CD4-positive, alpha-beta T cell treated with Interleukin-17A for 4 hours (primary cell): ENCODE data around the gene C2orf49.

ENCODE experiments used
- DNase-seq: peaks from one replicate; pipeline ENCODE4 v3.0.0-alpha.2; 2020; ENCODE audit warnings: mixed read lengths

Gene C2orf49

DNA sequence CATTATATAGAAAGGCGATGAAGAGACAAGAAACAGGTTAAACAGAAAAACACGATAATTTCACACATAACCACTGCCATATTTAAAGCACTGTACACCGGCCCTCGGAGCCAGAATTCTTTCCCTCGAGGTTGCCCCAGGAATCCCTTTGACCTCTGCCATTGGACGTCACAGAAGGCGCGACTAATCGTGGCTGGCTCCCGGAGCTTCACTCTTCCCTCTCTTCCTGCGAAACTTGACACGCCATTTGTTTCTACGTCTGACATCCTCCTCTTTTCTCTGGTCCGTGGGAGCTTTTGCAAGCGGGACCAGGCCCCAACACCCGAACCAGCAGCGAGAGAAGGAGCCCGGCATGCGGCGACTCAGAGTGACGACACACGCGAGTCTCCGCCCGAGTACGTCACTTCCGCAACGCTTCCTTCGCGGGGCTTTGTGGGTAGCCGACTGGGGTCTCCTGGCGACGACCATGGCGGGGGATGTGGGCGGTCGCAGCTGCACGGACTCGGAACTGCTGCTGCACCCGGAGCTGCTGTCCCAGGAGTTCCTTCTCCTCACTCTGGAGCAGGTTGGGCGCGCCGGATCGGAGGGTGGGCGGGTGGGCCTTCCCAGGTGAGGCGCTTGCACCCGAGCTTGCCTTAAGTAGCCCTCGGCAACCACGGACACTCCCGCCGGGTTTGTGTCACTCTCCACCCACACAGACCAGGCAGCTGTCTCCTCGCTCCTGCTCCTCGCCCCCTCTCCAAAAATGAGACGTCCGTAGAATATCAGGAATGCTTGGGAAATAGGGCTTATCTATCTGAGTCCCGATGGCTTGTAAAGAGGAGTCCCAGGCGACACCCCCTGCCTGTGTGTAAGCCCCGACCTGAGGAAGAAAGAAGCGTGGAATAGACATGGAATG lies at the start of gene C2orf49:
C2orf49 (plus strand) TSS at position 419 of the 898 bp plus-strand sequence; CDS start at position 467, 48 bp downstream.
- DNase-seq, result peak; percentile 89

DNA sequence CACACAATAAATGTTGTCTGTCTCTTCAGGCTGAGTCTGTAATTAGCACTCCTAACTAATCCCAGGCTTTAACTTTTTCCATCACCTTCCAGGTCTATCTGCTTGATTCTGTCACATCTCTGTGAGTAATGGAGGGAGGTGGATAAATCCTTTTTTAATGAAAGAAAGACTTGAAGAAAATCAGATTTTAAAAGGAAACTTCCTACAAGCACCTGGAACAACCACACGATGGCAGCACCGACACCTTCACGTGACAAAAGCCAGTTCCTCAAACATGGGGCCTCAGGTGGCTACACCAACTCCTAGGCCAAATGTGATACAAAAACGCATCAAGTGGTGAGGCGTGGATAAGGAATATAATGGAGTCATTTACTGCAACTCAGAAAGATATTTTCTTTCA lies 49.6 kb upstream of the C2orf49 start:
- peak; percentile 36 for DNase-seq

DNA sequence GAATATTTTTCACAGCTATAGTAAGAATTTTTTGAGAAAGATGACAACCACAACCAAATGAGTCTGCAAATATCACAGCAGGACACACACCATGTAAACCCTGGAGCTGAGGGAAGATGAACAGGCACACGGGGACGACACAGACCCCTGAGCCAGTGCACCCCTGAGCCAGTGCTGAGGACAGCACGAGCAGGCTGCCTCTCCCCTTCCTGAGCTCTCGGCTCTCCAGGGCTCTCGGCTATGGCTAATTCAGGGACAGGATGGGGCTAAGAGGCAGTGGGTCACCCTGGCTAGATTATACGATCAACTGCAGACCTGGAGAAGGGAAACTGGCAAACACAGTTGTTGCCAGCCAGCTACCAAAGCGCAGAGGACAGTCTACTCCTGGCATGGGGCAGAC lies 49.2 kb upstream of the C2orf49 start:
- no peak for DNase-seq

DNA sequence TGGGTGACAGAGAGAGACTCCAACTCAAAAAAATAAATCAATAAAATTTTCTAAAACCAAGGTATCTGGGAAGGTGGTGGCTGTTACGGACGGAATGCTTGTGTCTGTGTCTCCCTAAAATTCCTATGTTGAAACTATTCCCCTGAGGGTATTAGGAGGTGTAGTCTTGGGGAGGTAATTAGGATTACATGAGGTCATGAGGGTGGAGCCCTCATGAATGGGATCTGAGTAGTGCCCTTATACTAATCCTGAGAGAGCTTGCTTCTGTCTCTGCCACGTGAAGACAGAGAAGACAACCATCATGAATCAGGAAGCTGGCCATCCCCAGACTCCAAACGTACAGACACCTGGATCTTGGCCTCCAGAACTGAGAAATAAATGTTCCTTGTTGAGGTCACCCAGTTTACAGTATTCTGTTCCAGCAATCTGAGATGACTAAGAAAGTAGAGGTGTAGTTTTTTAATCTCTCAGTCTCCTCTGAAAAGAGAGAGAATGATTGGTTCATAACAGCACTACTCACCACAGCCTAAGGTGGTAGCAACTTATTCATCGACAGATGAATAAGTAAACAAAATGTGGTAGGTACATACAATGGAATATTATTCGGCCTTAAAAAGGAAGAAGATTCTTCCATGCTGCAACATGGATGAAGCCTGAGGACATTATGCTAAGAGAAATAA lies 46.2 kb upstream of the C2orf49 start:
- no peak for DNase-seq

DNA sequence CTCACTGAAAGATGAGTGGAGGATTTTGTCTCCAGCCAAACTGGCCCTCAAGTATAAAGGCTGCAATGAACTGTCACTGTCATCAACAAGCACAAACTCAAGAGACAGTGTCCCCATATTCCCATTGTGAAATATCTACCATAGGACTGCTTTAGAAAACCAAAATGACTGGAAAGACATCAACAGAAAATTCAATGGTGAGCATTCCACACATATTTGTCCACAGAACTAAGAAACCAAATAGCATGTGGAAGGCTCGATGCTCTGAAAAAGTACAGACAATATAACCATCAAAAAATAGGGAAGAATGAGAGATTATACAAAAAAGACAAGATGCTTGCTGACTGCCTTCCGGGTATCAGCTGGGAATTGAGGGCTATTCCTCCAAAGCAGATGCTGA lies 45.4 kb upstream of the C2orf49 start:
- no peak for DNase-seq

DNA sequence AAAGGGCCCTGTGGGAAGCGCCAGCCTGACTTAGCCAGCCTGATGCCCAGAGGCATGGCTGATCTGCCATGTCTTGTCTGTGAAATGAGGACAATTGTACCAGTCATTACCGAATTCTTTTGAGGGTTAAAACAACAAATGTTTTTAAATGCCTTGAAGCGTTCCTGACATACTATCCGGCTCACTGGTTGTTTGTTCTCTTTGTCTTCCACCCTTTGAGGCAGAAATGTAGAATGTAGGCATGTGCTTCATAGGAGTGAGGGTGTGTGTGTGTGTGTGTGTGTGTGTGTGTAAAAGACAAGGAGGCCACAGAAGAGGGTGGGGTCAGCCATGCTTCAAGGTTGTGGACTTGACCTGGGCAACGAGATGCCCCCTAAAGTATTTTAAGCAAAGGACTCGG lies 43.3 kb upstream of the C2orf49 start:
- DNase-seq, result no peak

DNA sequence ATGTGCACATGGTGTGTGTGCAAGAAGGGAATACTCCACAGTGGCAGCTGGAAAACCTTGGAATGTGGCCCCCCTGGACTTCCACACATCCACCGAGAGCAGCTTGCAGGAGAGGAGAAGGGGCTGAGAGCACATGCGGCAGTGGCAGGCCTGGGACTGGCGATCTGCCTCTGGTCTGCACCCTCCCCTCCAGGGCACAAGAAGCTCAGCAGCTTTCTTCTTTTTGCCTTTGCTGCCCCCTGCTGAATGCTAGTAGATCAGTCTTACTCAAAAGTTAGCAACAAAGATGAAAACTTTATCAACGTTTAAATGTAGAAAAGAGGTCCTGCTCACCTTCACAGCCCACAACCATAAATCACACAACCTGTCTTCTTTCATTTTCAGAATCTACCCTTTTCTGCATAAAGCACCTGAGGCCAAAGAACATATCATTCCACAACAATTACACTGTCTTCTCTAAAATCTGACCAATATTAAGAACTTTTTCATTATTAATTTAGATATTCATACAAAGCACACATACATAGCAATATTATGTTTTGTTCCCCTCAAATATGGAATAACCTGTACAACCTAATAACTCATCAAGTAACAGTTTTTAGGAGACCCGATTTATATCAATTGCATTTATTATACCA lies 42.4 kb upstream of the C2orf49 start:
- DNase-seq, result peak; percentile 14

DNA sequence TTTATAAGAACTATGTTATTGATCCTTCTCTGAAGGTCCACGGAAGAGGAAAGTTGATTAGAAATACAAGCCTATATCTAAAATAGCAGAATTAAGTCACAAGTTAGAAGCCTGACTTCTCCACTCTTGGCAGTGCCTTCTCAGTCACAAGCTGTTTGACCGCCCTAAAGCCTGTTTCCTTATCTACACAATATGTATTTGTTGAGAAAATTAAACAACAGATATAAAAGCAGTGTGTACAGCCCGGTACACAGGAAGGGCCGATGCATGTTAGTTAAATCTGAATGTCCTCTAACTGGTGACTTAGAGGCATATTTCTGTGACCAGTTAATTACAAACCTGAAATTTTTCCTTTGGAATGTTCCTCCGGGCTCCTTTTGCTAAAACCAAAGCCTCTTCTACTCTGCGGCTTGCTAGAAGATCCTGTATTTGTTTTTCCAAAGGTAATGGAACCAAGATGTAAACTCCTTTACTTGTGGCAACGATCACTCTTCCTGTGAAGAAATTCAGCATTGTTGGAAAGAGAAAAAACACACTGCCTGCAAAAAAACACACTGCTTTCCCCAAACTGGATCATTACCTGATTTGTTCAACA lies 41.2 kb upstream of the C2orf49 start:
- no peak for DNase-seq

DNA sequence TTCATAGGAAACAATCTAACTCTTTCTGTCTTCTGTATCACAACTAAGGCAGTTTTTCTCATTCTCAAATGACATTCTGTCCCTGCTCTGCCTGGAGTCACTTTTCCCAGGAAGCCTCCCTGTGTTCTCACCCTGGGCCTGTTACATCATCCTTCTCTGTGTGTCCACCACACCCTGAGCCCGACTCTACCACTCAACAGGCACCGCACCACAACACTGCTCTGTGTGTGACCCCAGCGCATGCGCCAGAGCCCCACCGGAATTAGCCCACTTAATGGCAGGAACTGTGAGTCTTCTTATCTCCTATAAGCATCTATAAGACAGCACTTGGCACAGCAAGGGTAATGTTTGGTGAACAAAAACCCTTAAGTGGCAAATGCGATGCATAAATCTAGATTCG lies 40.1 kb upstream of the C2orf49 start:
- DNase-seq, result no peak

DNA sequence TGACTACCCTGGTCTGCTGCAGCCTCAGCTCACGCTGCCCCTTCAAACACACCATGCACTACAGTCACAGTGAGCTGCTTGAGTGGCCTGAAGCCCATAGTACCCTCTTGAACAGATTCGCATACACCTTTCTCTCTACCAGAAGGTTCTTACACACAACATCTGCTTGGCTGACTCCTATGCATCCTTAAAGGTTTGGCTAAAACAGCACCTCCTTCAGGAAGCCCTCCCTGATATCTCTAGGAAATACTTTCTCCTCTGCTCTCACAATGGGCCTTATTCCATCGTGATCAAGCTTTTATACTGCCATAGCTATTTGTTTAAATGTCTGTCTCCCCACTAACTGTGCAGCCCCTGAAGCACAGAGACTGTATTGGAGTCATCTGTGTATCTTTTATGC lies 39.3 kb upstream of the C2orf49 start:
- DNase-seq, result no peak

DNA sequence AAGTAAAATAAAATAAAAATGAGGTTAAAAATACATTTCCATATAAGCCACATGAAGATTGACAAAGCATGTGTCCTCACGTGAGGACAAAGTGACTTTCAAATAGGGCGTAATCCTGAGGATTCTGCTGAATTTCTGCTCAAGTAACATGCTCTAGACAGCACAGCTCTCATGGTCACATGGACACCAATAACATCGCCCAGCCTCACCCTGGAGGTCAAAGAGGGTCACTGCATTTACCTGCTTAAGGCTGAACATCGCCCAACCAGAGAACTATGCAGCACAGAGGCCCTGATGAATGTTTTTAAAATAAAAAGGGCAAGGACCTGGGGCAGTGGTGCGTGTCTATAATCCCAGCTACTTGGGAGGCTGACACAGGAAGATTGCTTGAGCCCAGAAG lies 38.0 kb upstream of the C2orf49 start:
- no peak for DNase-seq

DNA sequence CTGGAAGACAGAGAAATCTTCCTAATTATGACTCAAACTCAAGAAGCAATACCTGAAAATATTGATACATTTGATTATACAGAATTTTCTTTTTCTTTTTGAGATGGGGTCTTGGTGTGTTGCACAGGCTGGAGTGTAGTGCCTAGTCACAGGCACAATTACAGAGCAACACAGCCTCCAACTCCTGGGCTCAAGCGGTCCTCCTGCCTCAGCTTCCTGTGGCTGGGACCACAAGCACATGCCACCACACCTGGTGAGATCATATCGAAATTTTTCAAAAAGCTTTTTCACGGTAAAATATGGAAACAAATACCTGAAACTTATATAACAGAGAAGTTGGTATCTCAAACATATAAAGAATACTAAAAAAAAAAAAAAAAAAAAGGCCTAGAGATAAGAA lies 35.7 kb upstream of the C2orf49 start:
- DNase-seq, result no peak

DNA sequence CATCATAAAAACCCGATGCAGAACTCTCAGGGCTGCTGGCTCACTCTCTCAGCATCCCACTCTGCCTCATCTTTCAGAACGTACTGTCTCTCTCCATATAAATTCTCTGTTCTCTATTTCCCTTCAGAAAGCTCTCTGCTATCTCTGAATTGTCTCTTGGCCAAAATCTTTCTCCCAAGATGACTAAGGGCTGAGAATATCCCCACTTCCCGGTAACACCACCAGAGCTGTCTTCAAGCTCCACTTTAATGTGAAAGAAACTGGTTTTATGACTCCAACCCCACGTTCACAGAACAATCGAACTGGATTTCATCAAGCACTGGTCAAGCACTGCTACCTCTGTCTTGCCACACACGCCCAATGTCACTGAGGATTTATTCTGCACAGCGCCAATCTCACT lies 30.2 kb upstream of the C2orf49 start:
- no peak for DNase-seq

DNA sequence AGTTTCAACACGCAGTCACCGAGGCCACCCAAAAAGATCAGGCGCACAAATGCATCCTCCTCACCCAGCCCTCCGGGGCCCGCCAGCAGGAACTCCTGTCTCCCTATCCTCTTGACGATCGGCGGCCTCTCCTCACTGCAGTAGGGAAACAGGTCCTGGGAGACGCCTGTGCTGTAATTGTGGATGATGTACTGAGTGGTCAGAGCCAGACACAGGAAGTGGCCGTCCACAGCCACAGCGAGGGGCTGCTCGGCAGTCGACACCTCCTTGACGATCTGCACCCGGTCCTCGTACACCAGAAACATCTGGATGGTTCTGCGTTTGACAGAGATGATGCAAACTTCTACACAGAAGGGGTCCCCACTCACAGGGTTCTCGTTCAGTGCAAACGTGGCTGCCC lies 29.8 kb upstream of the C2orf49 start:
- DNase-seq, result no peak

DNA sequence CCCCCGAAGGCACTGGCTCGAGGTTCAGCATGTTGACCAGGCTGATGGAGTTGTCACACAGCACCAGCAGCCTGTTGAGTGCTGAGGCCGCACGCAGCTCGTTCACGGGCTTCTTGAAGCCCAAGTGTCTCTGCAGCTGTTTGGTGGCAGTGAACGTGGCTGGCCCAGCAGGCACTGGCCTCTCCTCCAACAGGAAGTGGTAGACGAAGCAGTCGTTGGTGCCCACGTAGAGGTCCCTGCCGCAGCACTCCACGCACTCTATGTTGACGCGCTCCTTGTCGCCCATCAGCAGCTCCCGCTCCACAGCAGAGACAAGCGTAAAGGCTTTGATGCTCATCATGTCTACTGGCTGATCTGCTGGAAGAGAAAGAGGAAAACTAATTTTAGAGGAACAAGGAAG lies 29.4 kb upstream of the C2orf49 start:
- no peak for DNase-seq

DNA sequence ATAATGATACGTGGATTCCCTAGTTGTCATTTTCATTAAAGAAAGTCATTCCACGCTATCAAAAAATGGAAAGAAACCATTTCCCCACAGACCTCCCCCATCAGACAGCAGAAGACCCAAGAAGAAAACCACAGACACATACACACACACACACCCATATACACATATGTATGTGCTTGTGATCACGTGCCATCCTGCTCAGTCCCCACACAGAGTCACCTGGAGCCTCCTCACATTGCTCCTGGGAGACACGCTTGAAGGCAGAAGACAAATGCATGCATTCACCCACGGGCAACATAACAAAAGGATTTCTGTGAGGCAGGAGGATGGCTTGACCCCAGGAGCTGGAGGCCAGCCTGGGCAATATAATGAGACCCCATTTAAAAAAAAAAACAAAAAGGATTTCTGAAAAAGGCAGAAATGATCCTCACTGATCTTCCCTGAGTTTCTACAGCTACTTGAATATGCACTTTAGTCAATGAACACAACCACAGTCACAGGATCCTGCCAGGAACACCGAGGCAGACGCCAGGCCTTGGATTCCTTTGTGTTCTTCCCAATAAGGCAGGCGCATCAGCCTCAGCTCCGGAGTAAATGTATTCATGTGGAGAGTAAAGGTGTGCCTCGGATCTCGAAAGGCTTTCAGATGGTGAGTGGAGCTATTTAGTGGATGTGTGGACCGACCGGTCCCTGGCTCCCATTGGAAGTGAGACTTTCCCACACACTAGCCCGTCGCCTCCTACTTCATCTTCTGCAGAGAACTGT lies 28.8 kb upstream of the C2orf49 start:
- DNase-seq, result no peak

DNA sequence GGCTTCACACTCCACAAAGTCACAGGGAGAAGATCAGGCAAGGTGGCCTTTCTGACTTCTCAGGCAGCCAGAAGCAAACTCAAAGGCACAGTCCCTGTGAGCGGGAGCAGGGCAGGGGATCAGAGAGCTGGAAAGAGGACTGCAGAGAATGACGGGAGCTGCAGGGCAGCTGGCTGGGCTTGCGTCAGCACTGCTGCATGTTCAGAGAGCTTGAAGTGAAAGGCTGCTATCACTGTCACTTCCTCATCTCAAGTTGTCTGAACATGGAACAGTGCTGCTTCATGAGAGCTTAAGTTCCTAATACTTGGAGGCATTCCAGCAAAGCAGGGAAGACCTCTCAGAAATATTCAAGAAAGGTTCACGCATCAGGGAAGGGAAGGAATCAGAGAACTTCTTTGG lies 28.2 kb upstream of the C2orf49 start:
- no peak for DNase-seq

DNA sequence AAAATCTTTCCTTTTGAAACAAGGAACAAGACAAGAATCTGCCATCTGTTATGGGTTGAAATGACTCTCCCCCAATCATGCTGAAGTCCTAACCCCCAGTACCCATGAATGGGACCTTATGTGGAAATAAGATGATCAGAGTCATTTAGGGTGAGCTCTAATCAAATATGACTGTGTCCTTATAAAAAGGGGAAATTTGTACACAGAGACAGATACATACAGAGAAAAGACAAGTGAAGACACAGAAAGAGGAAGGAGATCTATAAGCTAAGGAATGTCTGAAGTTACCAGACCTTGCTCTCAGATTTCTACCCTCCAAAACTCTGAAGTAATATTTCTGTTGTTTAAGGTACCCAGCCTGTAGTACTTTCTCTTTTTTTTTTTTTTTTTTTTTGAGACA lies 23.5 kb upstream of the C2orf49 start:
- no peak for DNase-seq

DNA sequence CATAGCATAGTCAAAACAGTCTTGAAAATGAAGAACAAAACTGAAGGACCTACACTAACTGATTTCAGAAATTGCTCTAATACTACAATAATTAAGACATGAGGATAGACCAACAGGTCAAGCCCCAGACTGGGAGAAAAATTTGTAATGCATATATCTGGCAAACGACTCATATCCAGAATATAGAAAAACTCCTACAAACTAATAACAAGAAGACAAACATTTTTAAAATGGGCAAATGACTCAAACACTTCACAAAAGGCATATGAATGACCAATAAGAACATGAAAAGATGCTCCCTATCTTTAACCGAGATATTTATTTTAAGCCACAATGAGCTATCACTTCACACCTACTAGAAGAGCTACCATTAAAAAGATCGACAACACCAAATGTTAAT lies 22.0 kb upstream of the C2orf49 start:
- DNase-seq, result no peak

DNA sequence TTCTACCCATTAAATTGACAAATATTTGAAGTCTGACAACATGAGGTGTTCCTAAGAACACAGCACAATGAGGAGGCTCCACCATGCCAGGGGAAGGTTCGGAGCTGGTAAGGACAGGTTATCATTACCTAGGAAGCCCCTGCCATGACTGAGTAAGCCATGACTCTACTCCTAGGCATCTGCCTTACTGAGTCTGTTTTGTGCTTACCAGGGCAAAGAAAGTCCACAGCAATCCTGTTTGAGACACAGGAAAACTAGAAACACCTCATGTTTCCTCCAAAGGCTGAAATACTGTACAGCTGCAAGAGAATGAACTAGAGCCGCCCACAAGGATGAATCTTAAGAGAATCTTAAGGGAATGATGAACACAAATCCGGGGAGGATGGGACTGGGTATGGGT lies 19.4 kb upstream of the C2orf49 start:
- no peak for DNase-seq

DNA sequence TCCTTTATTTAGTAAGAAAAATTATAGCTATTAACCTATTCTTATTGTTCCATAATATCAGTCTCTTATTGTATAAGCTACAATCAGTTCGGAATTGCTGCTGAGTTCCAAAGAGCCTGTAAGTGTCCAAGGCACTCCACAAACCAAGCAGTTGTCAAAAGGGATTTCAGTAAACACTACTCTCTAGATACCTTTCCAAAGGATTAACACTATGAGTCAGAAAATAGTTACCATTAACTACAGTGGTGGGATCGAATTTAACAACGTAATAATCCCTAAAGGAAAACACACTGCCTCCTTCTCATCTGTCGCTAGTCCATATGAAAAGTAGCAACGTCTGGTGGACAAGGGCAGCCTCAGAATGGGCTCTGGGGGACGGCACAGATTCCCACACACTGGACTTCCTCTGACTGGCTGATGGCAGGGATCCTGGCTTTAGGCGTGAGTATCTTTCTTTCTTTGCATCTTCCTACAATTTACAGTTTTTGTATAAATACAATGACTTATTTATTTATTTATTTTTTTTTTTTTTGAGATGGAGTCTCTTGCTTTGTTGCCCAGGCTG lies 16.6 kb upstream of the C2orf49 start:
- DNase-seq, result no peak

DNA sequence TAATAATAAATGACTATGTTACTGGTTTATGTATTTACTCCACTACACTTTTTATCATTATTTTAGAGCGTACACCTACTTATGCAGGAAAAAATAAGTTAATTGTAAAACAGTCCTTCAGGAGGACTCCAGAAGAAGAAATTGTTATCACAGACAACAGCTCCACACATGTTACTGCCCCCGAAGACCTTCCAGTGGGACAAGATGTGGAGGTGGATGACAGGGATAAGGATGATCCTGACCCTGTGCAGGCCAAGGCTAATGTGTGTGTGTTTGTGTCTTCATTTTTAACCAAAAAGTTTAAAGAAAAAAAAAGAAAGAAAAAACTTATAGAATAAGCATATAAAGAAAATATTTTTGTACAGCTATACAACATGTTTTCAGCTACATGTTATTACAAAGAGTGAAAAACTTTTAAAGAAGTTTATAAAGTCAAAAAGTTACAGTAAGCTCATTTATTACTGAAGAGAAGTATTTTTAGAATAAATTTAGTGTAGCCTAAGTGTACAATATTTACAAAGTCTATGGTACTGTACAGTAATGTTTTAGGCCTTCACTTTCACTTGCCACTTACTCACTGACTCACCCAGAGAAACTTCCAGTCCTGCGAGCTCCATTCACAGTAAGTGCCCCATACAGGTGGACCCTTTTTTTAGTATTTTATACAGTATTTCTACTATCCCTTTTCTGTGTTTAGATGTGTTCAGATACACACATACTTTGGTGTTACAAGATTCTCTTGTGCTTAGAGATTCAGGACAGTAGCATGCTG lies 15.3 kb upstream of the C2orf49 start:
- no peak for DNase-seq
